Bronchial epithelial cell (primary cell): Measurements from ENCODE around the gene HOXA2. TPM values are rescaled to one million over a fixed set of nuclear protein-coding genes. Genes with fewer than 3 reads are reported as not detected.

ENCODE experiments used
- DNase-seq: peaks from one replicate; pipeline ENCODE4 v3.0.0-alpha.2; 2010; ENCODE audit warnings: low read depth
- FAIRE-seq: peaks from 2 replicates; lab custom pipeline; 2011; peaks lifted over from hg19 to GRCh38; lab: Jason Lieb, UNC
- H3K27me3 ChIP-seq: 2 replicates; pipeline ENCODE4 v1.5.1; 2011; ENCODE audit warnings: low read length; ENCODE audit not compliant: control insufficient read depth, insufficient read depth
- H3K36me3 ChIP-seq: 2 replicates; pipeline ENCODE4 v1.5.1; 2011; ENCODE audit warnings: low read length; ENCODE audit not compliant: control insufficient read depth, insufficient read depth
- H3K4me3 ChIP-seq: 2 replicates; pipeline ENCODE4 v1.5.1; 2011; ENCODE audit warnings: mild to moderate bottlenecking, low read depth, low read length, control low read depth
- total RNA-seq: library from RNA; depleted of rRNA; stranded (reverse); fragments of >200 nt; gene quantifications from 2 replicates; pipeline ENCODE4 v1.2.1, GENCODE V29; 2014
- TF ChIP-seq, protein P1 (sequence below): IDR thresholded peaks from 2 replicates; pipeline ENCODE4 v1.5.1; 2011; ENCODE audit warnings: mild to moderate bottlenecking, moderate library complexity, low read length, control low read depth, inconsistent platforms; ENCODE audit not compliant: insufficient read depth, severe bottlenecking

HOXA2 gene
- total RNA-seq, 1 donor from 2014 or later = not detected

DNA sequence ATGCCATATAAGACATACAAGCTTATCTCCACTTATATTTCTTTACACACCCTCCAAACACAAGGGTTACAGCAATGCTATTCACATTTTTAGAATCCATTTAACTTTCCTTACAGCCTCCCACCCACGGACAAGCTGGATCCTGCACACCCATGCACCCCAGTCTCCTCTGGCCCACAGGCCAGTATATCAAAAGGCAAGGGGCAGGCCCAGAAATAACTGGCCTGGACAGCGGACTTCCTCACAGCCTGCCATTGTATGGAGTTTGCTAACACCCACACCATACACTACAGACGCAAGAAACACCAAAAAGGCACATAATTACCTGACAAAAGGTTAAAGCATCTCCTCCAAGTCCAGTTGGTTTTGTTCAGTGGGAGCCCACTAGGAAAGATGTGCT lies 16.1 kb upstream of the HOXA2 start:
- H3K4me3 ChIP-seq = no peak overlapping the region
- TF ChIP-seq, protein P1, sequence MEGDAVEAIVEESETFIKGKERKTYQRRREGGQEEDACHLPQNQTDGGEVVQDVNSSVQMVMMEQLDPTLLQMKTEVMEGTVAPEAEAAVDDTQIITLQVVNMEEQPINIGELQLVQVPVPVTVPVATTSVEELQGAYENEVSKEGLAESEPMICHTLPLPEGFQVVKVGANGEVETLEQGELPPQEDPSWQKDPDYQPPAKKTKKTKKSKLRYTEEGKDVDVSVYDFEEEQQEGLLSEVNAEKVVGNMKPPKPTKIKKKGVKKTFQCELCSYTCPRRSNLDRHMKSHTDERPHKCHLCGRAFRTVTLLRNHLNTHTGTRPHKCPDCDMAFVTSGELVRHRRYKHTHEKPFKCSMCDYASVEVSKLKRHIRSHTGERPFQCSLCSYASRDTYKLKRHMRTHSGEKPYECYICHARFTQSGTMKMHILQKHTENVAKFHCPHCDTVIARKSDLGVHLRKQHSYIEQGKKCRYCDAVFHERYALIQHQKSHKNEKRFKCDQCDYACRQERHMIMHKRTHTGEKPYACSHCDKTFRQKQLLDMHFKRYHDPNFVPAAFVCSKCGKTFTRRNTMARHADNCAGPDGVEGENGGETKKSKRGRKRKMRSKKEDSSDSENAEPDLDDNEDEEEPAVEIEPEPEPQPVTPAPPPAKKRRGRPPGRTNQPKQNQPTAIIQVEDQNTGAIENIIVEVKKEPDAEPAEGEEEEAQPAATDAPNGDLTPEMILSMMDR = no peak
- H3K27me3 ChIP-seq = peaks cover 69% of the 10 kb centered on the region
- no peaks in the 10 kb centered on the region for H3K36me3 ChIP-seq
- no peak for DNase-seq
- FAIRE-seq = peak; percentile 58

DNA sequence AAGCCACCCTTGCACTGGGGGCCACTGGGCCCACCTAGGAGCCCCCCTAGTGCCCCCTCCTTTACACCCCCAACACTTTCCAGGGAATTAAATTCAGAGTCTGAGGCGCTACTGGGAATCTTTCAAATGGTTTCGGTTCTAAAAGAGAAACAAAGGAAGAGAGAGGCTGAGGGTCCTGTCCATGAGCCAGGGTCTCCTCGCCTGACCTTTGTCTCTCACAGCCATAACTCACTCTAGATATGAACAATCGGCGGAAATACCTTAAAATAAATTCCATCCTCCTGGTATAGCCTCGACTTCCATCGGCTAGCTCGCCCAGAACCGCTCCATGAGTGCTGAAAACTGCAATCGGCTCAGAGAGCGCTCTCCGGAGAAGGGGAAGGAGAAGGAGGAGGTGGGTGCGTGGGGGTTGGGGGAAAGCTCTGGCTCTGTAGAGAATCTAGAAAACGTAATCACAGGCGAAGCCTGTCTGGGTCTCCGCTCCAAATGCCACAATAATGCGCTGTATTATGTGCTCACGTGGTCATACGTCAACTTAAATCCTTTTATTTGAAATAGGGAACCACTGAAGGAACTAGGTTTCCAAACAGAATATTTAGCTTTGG lies 15.5 kb upstream of the HOXA2 start:
- no peak for FAIRE-seq
- Histone ChIP-seq H3K27me3 (peaks cover 69% of the 10 kb centered on the region), H3K4me3 (no peak overlapping the region), H3K36me3 (no peaks in the 10 kb centered on the region)
- no peak for DNase-seq
- TF ChIP-seq, protein P1 = no peak

DNA sequence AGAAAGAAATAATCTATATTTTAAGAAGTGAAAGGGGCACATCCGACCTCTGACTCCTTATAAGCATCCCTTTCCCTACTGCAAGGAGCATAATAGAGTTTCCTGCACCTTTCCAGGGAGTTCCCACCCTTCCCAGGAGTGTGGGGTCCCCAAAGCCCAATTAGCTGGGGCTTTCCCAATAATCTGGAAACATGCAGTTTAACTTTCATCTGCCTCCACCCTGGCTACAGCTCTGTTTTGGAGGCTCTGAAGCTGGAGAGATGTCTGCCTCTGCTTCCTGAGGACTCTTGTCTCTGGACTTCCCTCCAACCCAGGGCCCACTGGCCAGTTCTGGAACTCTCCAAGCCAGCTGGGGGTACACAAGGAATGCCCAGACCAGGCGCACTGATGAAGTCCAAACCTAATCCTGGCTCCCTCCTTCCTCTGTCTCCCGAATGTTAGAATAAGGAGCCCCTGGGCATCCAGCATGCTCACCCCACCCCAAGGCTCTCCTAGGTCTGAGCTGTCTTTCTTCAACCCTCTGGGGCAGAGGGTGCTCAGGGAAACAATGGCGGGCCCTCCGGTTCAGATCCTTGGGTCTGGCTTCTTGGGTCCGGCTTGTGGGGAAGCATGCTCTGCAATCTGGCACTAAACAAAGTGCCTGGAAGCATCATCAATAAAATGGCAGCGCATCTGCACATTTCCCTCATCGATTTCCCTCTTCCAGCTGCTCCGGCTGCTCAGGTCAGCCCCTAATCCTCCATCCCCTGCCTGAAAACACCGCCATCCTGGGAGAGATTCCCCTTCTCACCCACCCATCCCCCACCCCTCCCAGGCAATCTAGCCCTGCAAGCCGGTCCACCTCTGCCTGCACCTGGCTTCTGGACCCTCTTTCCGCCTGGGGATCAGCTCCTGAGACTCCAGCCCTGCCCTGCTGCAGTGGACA lies 14.7 kb upstream of the HOXA2 start:
- FAIRE-seq (no peak), DNase-seq (no peak)
- H3K27me3 ChIP-seq = peaks cover 64% of the 10 kb centered on the region
- TF ChIP-seq, protein P1 = no peak
- no peaks in the 10 kb centered on the region for H3K36me3 ChIP-seq
- H3K4me3 ChIP-seq = no peak overlapping the region

DNA sequence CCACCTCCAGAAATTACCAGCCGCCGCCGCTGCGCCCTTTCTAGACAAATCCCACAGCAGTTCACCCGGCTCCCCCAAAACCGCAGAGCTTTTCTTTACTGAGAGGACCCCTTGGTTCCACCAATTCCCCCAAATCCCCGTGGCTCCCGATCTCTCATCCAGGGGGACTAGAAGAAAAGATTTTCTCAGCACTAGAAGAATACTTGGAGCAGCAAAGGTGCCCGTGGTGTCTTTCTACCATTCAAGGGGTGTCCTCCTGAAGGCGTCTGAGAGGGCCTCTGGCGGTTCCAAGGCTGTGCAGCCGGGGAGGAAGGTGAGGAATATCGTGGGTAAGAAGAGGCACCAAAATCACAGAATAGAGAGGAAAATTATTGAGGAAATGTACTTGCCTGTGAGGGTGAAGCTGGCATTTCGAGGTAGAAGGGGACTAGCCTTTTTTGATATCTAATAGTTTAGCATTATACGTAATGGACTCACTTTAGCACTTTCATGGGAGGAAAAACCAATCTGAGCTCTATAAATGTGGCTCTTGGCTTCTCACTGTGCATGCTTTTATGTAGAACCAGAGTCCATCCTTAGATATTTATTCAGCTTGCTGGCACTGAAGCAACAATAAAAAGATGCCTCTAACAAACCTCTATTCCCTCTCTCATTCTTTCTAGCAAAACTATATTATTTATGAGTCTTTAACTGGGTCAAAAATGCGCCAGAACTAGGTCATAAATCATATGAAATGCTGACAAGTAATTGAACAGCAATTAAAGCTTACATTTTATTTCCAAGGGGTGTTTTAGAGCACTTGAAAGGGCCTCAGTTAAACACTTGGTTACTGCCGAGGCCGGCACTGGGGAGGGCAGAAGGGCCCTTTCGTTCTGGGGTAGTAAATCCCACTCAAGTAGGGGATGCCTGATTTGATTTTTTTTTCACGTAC lies 13.8 kb upstream of the HOXA2 start:
- TF ChIP-seq, protein P1 = no peak
- no peak for FAIRE-seq
- H3K36me3 ChIP-seq = no peaks in the 10 kb centered on the region
- no peak overlapping the region for H3K4me3 ChIP-seq
- peaks cover 65% of the 10 kb centered on the region for H3K27me3 ChIP-seq
- no peak for DNase-seq

DNA sequence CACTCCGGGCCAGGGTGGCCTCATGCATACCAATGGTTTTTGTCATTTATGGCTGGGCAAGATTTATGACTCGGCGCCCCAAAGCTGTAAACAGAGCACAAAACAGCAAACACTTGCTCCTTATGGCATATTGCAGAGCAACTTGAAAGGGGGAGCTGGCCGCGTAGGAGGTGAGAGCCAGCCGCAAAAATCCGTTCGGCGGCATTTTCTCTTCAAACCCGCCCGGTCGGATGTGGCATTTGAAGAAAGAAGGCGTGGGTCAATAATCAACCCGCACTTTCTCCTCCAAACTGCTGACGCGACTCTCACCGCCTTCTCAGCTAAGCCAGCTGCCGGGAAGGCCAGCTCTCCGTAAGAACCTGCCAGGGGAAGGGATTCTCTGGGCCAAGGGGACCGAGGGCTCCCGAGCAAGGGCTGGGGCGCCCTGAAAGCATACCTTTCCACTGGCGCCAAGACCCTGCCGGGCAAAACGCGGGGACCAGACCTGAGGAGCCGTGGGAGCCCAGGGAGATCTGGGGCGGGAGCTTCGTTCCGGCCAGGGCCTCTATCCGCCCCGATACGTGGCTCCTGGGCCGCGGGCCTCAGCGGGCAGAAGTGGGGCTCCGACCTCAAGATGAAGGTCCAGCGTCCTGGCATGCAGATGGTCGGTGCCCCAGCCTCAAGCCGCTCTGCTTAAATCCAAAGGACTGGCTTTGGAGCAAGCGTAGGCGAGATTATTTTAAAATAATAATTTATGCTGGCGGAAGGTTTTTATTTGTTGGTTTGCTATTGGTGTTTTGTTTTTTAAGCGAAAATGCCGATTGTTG lies 12.9 kb upstream of the HOXA2 start:
- FAIRE-seq (no peak), DNase-seq (no peak)
- no peak overlapping the region for H3K4me3 ChIP-seq
- H3K27me3 ChIP-seq = peaks cover 67% of the 10 kb centered on the region
- TF ChIP-seq, protein P1 = no peak
- no peaks in the 10 kb centered on the region for H3K36me3 ChIP-seq
